TTC549 (cell line): ENCODE data around the gene CACHD1.

Source experiments
- FAIRE-seq: peaks from 2 replicates; lab custom pipeline; 2012; peaks lifted over from hg19 to GRCh38; lab: Jason Lieb, UNC

The CACHD1 gene

DNA sequence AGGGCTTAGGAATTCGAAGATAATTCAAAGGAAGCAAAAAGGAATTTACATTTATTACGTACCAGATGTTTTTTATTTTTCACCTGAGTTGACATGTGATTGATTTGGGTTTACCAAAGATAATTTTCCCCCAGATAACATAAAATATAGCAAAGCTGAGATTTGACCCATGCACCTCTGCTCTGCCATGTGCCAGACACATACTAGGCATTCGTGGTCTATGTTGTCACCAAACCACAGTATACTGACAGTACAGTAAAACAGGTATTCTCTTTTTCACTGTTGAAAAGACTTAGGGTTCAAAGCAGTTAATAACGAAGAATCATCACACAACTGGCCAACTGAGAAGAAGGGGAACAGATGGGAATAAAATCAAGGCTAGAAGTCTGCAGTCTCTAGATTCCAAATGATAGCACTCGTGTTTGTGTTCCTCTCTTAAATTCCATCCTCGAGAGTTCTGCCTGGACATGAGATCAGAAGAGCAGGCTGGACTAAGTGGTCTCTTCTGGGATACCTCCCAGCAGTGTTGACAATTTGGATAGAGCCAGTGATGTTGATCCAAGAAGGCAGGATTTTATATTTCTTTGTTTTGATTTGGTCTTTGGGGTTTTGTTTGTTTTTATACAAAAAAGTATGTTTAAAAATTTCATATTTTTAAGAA lies 189.7 kb downstream of the CACHD1 start:
- no peak for FAIRE-seq

DNA sequence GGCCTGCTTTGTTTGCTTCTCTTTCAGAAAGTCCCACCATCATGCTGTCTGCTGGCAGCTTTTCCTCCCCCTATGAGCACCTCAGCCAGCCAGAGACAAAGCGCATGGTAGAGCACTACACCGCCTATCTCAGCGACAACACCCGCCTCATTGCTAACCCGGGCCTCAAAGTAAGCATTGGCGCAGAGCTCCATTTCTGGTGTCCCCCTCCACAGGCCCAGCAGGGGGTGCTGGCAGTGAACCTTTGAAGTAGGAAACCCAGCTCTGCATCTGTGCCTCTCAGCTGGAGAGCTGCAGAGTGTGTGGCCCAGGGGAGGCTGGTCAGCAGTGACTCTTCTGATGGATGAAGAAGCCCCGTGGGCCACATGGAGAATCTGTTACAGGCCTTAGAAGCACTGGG lies 193.7 kb downstream of the CACHD1 start:
- FAIRE-seq, result no peak

DNA sequence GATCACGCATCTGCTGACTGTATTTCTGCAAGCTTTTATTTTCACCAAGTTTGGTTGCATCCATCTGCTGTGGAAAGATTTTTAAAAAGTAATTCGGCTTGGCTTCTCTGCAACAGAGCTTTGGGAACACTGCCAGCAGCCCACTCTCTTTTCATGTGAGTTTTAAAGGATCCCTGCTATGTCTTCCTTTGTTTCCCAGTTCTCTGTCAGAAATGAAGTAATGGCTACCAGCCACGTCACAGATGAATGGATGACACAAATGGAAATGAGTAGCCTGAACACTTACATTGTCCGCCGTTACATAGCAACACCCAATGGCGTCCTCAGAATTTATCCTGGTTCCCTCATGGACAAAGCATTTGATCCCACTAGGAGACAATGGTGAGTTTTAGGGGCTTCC lies 194.4 kb downstream of the CACHD1 start:
- no peak for FAIRE-seq

DNA sequence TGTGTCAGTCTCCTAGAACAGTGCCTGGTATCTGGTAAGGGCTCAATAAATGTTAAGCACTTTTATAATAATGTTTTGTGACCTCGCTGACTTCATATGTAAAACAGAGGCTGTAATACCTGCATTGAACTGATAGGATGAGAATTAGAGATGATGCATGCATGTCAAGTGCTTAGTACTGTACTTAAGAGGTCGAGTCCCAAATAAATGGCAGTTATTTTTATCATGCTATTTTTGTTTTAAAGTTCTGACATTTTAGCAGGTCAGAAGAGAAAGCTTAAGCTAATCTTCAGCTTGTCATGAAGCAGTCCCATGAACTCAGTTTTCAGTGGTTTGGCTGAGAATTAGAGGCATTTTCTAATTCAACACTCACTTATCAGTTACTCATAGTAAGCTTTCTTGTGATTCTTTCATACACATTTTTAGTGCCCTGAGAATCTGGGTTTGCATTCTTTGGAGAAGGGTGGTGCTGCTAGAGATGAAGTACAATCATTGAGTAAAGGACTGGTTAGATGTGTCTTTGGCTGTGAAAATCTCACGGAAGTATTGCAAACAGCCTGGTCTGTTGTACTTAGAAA lies 199.3 kb downstream of the CACHD1 start:
- FAIRE-seq, result no peak

DNA sequence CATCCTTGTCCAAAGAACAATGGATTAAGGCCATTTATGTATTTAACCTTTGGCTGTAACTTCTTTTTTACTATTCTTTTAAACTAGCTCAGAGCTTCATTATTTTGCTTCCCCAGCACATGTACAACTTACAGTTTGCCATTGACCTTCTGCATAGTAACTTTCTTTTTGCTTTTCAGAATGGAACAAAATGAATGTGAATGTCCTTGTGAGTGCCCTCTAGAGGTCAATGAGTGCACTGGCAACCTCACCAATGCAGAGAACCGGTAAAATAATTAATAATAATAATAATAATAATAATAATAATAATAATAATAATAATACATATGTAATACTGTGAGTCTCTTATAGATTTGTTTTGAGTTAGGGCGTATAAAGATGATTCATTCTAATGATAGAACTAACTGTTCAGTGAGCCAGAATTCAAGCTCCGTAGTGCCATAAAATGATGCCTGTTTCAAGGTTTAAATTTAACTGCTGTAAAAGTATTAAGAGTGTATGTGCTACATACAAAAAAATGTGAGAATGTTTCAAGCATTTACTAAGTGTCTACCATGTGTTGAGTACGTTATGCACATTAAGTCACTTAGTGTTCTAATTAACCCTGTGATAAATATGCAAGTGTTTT lies 205.9 kb downstream of the CACHD1 start:
- FAIRE-seq, result peak; percentile 81

DNA sequence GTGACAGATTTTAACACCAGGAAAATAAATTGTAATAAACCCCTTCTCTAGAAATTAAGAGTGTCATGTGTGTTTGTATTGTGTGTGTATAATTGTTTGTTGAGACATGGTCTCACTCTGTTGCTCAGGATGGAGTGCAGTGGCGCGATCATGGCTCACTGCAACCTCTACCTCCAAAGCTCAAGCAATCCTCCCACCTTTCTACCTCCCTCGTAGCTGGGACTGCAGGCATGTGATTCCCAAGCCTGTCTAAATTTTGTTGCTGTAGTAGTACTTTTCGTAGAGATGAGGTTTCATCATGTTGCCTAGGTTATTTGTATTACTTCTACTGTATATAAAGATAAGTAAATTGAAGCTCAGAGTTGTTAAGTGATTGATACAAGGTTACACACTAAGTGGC lies 206.5 kb downstream of the CACHD1 start:
- no peak for FAIRE-seq

DNA sequence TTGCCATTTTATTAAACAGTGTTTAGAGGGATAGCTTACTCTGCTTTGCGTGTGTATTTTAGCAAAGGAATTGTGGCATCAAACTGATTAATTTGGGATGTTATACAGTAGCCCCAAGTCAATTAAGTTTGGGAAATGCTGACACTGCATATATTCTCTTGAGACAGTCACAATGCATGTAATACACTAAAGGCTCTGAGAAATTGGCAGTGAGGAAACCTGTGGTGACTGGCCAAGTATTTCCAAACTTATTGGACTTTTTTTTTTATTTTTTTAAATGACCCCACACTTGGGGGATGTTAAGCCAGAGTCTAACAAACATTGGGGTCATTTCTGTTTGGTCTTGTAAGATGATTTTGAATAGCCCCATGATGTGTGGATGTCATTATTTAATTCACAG lies 207.6 kb downstream of the CACHD1 start:
- no peak for FAIRE-seq

DNA sequence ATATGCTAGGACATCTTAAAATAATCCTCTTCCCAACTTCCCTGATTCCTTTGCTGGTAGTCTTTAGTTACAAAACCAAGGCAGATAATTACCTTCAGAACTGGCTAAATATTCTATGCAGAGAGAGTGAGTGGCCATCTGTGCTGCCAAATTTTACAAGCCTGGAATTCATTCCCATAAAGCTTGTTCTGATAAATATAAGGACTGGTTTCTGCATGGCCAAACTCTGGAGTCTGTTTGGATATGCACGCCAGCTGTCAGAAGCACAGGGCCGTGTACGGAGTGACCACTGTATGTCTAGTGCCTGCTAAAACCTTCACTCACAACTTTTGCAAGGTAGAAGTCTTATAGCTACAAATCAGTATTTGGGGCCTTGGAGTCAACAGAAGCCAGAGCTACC lies 208.4 kb downstream of the CACHD1 start:
- no peak for FAIRE-seq

DNA sequence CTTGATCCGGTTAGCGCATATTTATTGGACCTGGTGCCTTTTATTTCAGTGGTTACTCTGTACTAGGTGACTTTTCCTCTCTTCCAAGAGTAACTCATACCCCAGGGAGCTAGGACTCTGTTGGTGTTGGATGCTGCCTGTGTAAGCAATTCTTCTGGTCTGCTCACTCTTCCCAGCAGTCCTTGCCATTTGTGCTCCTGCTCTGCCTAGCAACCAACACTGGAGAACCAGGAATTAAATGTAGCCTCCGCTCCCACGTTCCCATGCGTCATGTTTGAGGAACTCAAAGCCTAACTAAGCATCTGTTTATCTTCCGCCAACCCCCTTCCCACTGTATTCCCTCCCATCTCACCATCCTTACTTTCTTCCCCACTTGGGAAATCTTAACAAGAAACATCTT lies 209.2 kb downstream of the CACHD1 start:
- no peak for FAIRE-seq

DNA sequence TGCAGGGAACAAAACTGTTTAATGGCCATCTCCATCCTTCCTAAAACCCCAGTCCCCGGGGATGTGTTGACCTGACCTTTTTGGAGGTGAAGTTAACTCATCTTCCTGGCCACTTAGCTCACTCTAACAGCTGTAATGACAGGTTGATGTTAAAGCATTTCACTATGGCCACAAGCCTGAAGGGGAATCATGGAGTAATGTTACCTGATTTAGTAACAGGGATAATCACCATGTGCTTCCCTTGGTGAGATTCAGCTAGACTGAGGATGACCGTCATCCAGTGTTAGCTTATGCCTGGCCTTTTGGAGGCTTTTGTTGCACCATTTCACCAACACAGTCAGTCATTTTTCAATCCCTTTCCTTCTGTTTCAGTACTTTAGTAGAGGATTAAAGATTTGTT lies 210.7 kb downstream of the CACHD1 start:
- FAIRE-seq, result no peak

DNA sequence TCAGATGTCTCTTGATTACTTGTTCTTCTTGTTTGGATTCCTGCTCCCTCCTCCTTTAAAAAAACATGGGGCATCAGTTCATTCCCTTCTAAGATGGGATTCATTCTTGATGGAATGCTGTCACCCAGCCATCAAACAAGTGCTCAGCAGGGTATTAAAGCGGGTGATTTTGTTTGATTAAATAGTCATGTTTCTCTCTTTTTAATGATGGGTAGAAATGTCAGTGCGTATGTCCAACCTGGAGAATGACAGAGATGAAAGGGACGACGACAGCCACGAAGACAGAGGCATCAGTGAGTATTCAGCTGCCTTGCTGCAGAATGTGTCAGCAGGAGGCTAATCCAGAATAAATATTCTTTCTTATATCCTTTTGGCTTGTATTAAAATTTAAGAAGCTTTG lies 211.1 kb downstream of the CACHD1 start:
- no peak for FAIRE-seq

DNA sequence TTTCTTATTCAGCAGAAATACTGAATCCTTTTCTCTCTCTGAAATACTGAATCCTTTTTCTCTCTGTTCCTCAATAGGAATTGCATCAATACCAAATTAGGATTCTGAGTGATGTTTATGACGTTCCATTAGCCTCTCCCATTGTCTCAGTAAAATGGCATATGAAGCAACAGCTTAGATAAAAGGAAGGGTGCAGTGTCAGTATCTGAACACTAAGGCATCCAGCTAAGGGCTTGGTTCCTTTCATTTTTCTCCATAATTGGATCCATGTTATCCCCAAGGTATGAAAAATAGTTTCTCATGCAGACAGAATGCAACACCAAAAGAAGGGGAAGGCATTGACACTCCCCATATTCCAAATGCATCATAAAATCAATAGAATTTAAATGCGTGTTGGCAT lies 213.5 kb downstream of the CACHD1 start:
- FAIRE-seq, result no peak

DNA sequence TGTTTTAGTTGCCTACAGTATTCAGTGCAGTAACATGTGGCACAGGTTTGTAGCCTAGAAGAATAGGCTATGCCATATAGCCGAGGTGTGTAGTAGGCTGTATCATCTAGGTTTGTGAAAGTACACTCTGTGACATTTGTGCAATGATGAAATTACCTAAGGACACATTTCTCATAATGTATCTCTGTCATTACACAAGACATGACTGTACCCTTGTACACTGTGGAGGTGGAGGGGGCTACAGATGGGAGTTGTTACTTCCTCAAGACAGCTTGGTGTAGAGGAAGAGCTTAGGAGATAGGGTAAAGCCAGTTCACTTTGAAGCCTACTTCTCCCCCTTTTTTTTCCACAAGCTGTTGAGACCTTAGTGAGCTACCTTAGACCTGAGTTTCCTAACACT lies 215.3 kb downstream of the CACHD1 start:
- no peak for FAIRE-seq

DNA sequence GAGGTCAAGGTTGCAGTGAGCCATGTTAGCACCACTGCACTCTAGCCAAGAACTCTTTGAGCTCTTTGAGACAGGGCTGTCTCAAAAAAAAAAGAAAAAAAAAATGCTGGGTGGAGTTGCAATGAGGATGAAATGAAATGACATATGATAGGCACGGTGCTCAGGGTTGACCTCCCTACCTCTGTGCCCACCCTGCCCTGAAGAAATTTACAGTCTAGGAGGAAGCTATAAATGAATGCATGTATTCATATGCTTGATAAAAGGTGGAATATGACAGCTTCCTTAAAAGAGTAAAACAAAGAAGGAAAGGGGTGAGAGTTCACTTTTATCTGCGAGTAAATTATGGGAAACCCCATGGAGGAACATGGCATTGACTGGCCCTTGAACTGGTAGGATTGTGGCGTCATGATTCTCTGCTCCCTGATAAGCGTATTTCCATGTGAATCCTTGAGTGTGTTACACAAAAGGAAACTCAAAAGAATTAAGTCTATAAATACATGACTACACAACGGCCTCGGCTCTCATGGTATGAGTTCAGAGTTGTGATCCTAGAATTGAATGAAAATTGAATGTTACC lies 215.9 kb downstream of the CACHD1 start:
- no peak for FAIRE-seq

DNA sequence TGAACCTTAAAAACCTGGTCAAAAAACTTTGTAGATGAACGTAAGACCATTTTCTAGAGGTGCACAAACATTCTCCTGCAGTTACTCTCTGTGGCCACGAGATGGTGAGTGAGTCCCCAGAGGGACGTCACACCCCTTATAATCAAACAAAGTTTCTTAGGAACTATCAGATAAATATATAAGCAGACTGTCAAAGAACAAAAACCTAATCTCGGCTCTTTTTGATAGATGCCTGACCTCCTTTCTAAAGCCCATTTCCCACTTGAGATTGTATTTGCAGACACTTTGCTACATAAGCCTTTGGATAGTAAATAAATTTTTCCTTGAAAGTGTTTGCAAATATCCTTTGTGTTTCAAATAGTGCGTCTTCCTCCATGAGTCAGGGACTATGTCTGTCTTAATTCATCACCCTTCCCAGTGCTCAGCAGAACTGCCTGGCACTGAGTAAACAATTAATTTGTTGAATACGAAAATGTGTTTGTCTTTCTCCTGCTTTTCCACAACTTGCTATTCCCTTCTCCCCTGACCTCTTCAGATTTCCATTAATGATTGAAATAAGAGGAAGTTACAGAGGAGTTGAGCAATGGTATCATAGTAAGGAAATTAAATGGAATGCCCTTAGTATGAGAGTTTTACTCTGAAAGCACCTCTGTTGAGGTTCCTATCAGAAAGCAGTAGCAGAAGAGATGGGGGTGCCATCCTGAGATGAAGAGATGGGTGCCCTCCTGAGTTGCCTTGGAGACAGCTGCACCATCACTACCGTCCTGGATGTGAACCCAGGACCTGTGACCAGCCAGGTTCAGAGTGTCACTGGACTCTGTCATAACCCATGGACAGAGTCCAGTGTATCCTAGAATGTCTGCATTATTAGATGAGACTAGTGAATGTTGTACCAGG lies 217.1 kb downstream of the CACHD1 start:
- peak; percentile 83 for FAIRE-seq

DNA sequence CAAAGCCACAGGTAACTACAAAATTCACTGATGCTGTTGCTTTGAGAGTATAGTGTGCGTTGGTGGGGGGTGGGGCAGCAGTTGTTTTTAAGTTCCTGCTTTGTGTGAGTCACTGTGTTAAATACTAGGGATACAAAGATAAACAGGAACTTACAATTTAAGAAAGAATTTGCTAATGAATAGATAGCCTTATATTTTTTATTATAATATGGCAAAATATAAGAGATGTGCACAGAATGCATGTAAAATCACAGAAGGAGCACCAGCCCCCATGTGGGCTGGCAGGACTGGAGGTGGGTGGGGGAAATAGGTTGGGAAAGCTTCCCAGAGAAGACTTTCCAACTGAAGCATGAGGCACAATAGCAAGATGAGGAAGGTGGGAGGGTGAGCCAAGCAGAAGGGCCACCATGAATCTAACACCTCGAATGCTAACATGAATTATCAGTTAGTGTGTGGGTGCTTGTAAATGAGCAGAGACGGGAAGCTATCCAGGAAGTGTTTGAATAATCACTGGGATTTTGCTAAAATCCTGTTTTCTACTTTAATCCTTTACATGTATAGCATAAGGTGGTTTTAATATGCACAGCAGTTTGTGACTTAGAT lies 217.9 kb downstream of the CACHD1 start:
- FAIRE-seq, result no peak

DNA sequence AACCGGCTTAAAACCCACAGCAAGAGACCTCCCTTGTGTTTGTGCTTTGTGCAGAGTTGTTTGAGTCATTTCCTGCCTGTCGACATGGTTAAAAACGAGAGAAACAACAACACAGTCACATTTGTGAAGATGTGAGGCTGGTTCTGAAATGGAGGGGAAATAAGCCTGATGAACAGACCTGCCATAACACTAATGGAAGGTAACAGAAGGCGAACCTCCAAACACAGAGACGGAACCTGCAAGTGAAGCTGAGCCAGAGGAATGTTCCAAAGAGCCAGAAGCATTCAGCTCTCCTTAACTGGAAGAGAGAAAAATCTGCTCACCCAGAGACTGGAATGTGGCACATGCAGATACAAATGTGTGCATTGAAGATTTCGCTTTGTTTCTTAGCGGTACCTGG lies 221.7 kb downstream of the CACHD1 start:
- no peak for FAIRE-seq

DNA sequence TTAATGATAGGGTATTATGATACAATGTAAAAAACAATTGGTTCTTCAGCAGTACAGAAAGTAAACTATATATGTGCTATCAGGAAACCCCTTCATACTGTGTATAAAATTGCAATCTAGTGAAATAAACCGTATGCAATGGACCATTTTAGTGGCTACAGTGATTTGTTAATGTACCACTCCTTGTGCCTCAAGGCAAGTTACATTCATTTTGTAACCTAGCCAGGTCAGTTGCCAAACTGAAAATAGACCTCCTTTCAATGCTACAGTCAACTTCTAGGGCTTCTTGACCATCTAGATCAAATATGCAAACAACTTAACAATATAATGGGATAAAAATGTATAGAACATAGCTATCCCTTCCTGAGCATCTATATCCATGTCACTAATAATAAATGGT lies 223.0 kb downstream of the CACHD1 start:
- no peak for FAIRE-seq

DNA sequence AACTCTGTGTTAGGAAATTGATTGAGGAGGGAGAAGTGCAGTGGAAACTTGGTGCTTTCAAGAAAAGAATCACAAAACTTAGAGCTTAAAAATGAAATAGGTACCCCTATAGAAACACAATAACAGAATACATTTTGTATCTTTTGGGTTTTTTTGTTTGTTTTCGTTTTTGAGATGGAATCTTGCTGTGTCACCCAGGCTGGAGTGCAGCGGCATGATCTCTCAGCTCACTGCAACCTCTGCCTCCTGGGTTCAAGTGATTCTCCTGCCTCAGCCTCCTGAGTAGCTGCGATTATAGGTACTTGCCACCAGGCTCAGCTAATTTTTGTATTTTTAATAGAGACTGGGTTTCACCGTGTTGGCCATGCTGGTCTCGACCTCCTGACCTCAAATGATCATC lies 223.5 kb downstream of the CACHD1 start:
- FAIRE-seq, result no peak

DNA sequence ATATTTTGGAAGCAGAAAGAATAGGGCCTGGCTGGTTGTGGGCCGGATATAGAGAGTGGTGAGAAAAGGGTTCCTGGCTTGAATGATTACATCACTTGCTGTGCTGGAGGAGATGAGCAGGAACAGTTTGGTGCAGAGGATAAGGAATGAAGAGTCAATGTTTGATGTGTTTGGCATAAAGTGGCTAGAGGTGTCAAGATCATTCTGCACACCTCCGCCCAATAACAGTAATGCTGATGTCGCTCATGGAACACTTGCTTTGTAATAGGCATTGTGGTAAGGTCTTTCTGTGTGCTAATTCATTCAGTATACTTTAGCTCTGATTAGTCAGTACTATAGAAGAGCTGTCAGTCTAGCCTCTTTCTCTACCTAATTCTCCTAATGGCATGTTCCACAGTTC lies 226.9 kb downstream of the CACHD1 start:
- FAIRE-seq, result no peak

DNA sequence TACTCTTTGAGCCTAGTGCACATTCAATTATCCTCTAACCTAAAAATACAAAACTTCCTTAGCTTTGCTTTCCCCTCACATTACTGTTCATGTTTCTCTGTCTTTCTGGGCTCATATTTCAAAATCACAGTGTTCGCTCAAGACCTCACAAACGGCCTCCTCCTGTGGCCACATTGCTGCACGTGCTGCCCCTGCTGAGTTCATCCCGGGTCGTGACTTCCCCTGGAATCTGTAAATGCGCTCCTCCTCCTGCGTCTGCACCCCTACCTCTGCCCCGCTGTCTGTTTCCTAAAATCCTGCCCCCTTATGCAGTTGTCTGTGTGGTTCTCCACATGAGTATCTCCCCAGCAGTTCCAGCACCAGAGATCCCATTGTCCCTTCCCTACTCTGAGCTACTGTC lies 229.4 kb downstream of the CACHD1 start:
- no peak for FAIRE-seq

DNA sequence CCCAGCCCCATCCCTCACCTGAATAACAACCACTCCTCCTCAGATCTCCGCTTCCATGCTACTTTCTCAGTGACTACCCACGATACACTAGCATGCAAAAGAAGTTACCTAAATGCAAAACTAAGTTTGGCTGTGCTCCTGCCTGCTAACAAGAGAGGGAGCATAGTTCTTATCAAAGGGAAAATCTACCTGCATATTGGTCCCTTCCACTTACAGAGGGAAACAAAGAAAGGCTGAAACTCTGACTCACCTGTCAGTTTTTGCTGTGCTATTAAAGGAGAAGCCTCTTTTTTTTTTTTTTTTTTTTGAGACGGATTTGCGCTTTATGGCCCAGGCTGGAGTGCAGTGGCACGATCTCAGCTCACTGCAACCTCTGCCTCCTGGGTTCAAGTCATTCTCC lies 231.1 kb downstream of the CACHD1 start:
- no peak for FAIRE-seq
